ENCODE data around the gene LSM3. TPM values are rescaled to one million over a fixed set of nuclear protein-coding genes. Genes with fewer than 3 reads are reported as not detected.

LSM3 gene
- 6.2 and 7.6 TPM in 2 replicates for total RNA-seq

GRCh38 chr3:14178247-14179113 is at the start of gene LSM3, which contains the start of gene XPC:
Gene LSM3, plus strand, starts transcription at chr3:14178817. Its CDS starts 44 bp downstream, at chr3:14178861.
Gene XPC, minus strand, starts transcription at chr3:14178601. Its CDS starts 33 bp downstream, at chr3:14178568.

Other genes starting within 250 kb of the LSM3 start
- 11.2 and 14.0 TPM in 2 replicates for gene CHCHD4, start 53.9 kb upstream of the LSM3 start, total RNA-seq
- 77.5 and 142 TPM in 2 replicates for gene TMEM43, start 53.8 kb upstream of the LSM3 start, total RNA-seq
- gene XPC, start 216 bp upstream of the LSM3 start, total RNA-seq, result 35.8 and 60.5 TPM in 2 replicates
- 9.2 and 22.7 TPM in 2 replicates for gene SLC6A6, start 223.8 kb downstream of the LSM3 start, total RNA-seq

All from bladder microvascular endothelial cell (primary cell).